Activated CD4-positive, alpha-beta memory T cell treated with anti-CD3 and anti-CD28 coated beads, Interleukin-2, amount 10 ng/mL, durations not matched to agents 7 days and 5 days (primary cell): Measurements from ENCODE around the gene UNC45B. TPM values are rescaled to one million over a fixed set of nuclear protein-coding genes. Genes with fewer than 3 reads are reported as not detected.
"Not testable (repeated sequence)": the region's sequence is repeated elsewhere in the genome, so short reads cannot be mapped to it uniquely, and the experiment has no call there.

Experiments used
- CTCF ChIA-PET: fragments of 350-600 bp; sonication (Branson Sonifier 250); formaldehyde crosslinking; loops from one replicate; lab custom pipeline; 2021; ENCODE audit warnings: antibody characterized with exemption, inconsistent platforms; lab: Charles Lee
- POLR2A ChIA-PET: fragments of 350-600 bp; sonication (Branson Sonifier 250); formaldehyde crosslinking; loops from one replicate; lab custom pipeline; 2021; ENCODE audit warnings: antibody characterized with exemption; lab: Charles Lee
- DNase-seq: peaks from one replicate; pipeline ENCODE4 v3.0.0-alpha.2; 2020
- H3K27ac Mint-ChIP-seq: one replicate; pipeline ENCODE4 v1.8.0; 2021; ENCODE audit warnings: mild to moderate bottlenecking, mixed read lengths
- H3K27me3 Mint-ChIP-seq: one replicate; pipeline ENCODE4 v1.8.0; 2021; ENCODE audit warnings: mixed read lengths
- H3K36me3 Mint-ChIP-seq: one replicate; pipeline ENCODE4 v1.8.0; 2021; ENCODE audit warnings: low read depth, mixed read lengths
- H3K4me1 Mint-ChIP-seq: one replicate; pipeline ENCODE4 v1.8.0; 2021; ENCODE audit warnings: mixed read lengths
- H3K4me3 Mint-ChIP-seq: one replicate; pipeline ENCODE4 v1.8.0; 2021; ENCODE audit warnings: mild to moderate bottlenecking, mixed read lengths
- H3K9me3 Mint-ChIP-seq: one replicate; pipeline ENCODE4 v1.8.0; 2021; ENCODE audit warnings: mixed read lengths
- total RNA-seq, 2 experiments: library from RNA; stranded (reverse); gene quantifications; one replicate each; pipeline ENCODE4 v1.2.3, GENCODE V29; 2021

UNC45B gene
- total RNA-seq, 2 experiments from 2014 or later = 0.18 to 0.25 TPM

GRCh38 chr17:35176897-35177296 lies 29.3 kb downstream of the UNC45B start:
- peaks cover 43% of the 10 kb centered on the region for H3K4me1 Mint-ChIP-seq
- H3K27me3 Mint-ChIP-seq = no peaks in the 10 kb centered on the region
- peaks cover 14% of the 10 kb centered on the region for H3K36me3 Mint-ChIP-seq
- peak overlapping the region; percentile 95 for H3K27ac Mint-ChIP-seq
- H3K9me3 Mint-ChIP-seq = peaks cover 7% of the 10 kb centered on the region
- DNase-seq = no peak
- ChIA-PET POLR2A (interaction anchor here (1.2 to 12.3 kb wide), 4 partner anchors 37 to 360 kb away, joined by 3 to 149 read pairs (median 38); partner anchors contain the start of genes SLFN12L and SLFN5), CTCF (no interaction called here)
- H3K4me3 Mint-ChIP-seq = no peak overlapping the region

- not testable (repeated sequence) for H3K4me3 Mint-ChIP-seq, H3K27ac Mint-ChIP-seq
- CTCF ChIA-PET = interaction anchor here (1.3 kb wide), 1 partner anchor 56 kb away, joined by 3 read pairs; no protein-coding TSS in a partner anchor
Observed at GRCh38 chr17:35179379-35179778, 31.8 kb downstream of the UNC45B start.

GRCh38 chr17:35183332-35183731 lies 35.7 kb downstream of the UNC45B start:
- Mint-ChIP-seq H3K9me3 (peaks cover 7% of the 10 kb centered on the region), H3K4me3 (no peak overlapping the region), H3K4me1 (peaks cover 23% of the 10 kb centered on the region), H3K27ac (no peak overlapping the region), H3K27me3 (no peaks in the 10 kb centered on the region), H3K36me3 (peaks cover 7% of the 10 kb centered on the region)
- no peak for DNase-seq
- POLR2A ChIA-PET = interaction anchor here (3.0 to 12.3 kb wide), 2 partner anchors 31 to 58 kb away, joined by 20 to 149 read pairs; partner anchors contain the start of gene SLFN5
- CTCF ChIA-PET = no interaction called here

More at GRCh38 chr17:35179379-35179778, 31.8 kb downstream of the UNC45B start:
- peaks cover 14% of the 10 kb centered on the region for H3K36me3 Mint-ChIP-seq
- POLR2A ChIA-PET = interaction anchor here (2.1 to 12.3 kb wide), 3 partner anchors 34 to 62 kb away, joined by 9 to 149 read pairs (median 72); partner anchors contain the start of gene SLFN5
- not testable (repeated sequence) for H3K9me3 Mint-ChIP-seq, H3K27me3 Mint-ChIP-seq, DNase-seq
- peaks cover 38% of the 10 kb centered on the region for H3K4me1 Mint-ChIP-seq

GRCh38 chr17:35184274-35184673 lies 36.7 kb downstream of the UNC45B start:
- no peak overlapping the region for H3K4me3 Mint-ChIP-seq
- CTCF ChIA-PET = interaction anchor here (1.0 kb wide), 1 partner anchor 28 kb away, joined by 3 read pairs; no protein-coding TSS in a partner anchor
- H3K27ac Mint-ChIP-seq = no peak overlapping the region
- no peak for DNase-seq
- no peaks in the 10 kb centered on the region for H3K27me3 Mint-ChIP-seq
- H3K36me3 Mint-ChIP-seq = peaks cover 4% of the 10 kb centered on the region
- H3K4me1 Mint-ChIP-seq = peaks cover 25% of the 10 kb centered on the region
- H3K9me3 Mint-ChIP-seq = peaks cover 2% of the 10 kb centered on the region
- POLR2A ChIA-PET = interaction anchor here (3.0 to 12.3 kb wide), 2 partner anchors 30 to 57 kb away, joined by 20 to 149 read pairs; partner anchors contain the start of gene SLFN5

GRCh38 chr17:35185849-35186248 lies 38.2 kb downstream of the UNC45B start:
- Mint-ChIP-seq H3K4me3 (no peak overlapping the region), H3K9me3 (no peaks in the 10 kb centered on the region), H3K4me1 (peaks cover 27% of the 10 kb centered on the region), H3K27ac (no peak overlapping the region), H3K27me3 (no peaks in the 10 kb centered on the region), H3K36me3 (peaks cover 2% of the 10 kb centered on the region)
- no peak for DNase-seq
- ChIA-PET CTCF (no interaction called here), POLR2A (interaction anchor here (1.2 kb wide), 1 partner anchor 57 kb away, joined by 5 read pairs; the partner anchor contains the start of gene SLFN5)

- POLR2A ChIA-PET = interaction anchor here (1.1 to 2.4 kb wide), 4 partner anchors 23 to 55 kb away, joined by 3 to 25 read pairs (median 9); partner anchors contain the start of gene SLFN5
- CTCF ChIA-PET = interaction anchor here (0.5 kb wide), 1 partner anchor 346 kb away, joined by 3 read pairs; no protein-coding TSS in a partner anchor
- peaks cover 27% of the 10 kb centered on the region for H3K4me1 Mint-ChIP-seq
Observed at GRCh38 chr17:35187481-35187880, 39.9 kb downstream of the UNC45B start.

GRCh38 chr17:35188111-35188510 lies 40.5 kb downstream of the UNC45B start:
- Mint-ChIP-seq H3K4me1 (peaks cover 27% of the 10 kb centered on the region), H3K9me3 (no peaks in the 10 kb centered on the region), H3K27me3 (peaks cover 7% of the 10 kb centered on the region), H3K4me3 (no peak overlapping the region), H3K36me3 (peaks cover 2% of the 10 kb centered on the region), H3K27ac (peak overlapping the region; percentile 52)
- ChIA-PET CTCF (interaction anchor here (0.5 kb wide), 1 partner anchor 346 kb away, joined by 3 read pairs; no protein-coding TSS in a partner anchor), POLR2A (interaction anchor here (1.1 to 2.4 kb wide), 4 partner anchors 23 to 55 kb away, joined by 3 to 25 read pairs (median 9); partner anchors contain the start of gene SLFN5)
- no peak for DNase-seq

More at GRCh38 chr17:35187481-35187880, 39.9 kb downstream of the UNC45B start:
- Mint-ChIP-seq H3K9me3 (no peaks in the 10 kb centered on the region), H3K27me3 (peaks cover 7% of the 10 kb centered on the region), H3K27ac (no peak overlapping the region), H3K4me3 (no peak overlapping the region), H3K36me3 (peaks cover 2% of the 10 kb centered on the region)
- no peak for DNase-seq

- Mint-ChIP-seq H3K27me3 (peaks cover 7% of the 10 kb centered on the region), H3K9me3 (no peaks in the 10 kb centered on the region), H3K36me3 (peaks cover 2% of the 10 kb centered on the region), H3K27ac (no peak overlapping the region), H3K4me3 (no peak overlapping the region), H3K4me1 (peaks cover 26% of the 10 kb centered on the region)
- DNase-seq = no peak
- POLR2A ChIA-PET = interaction anchor here (0.7 to 2.4 kb wide), 3 partner anchors 25 to 52 kb away, joined by 3 to 25 read pairs (median 11); no protein-coding TSS in a partner anchor
- CTCF ChIA-PET = no interaction called here
Observed at GRCh38 chr17:35189291-35189690, 41.7 kb downstream of the UNC45B start.

- ChIA-PET CTCF (interaction anchor here (0.7 kb wide), 1 partner anchor 50 kb away, joined by 3 read pairs; no protein-coding TSS in a partner anchor), POLR2A (interaction anchor here (1.3 kb wide), 1 partner anchor 23 kb away, joined by 5 read pairs; no protein-coding TSS in a partner anchor)
- Mint-ChIP-seq H3K9me3 (peaks cover 2% of the 10 kb centered on the region), H3K4me3 (no peak overlapping the region), H3K27ac (no peak overlapping the region), H3K4me1 (peaks cover 24% of the 10 kb centered on the region), H3K36me3 (peaks cover 3% of the 10 kb centered on the region), H3K27me3 (peaks cover 7% of the 10 kb centered on the region)
- no peak for DNase-seq
Observed at GRCh38 chr17:35191001-35191695, 43.5 kb downstream of the UNC45B start.

GRCh38 chr17:35192708-35193107 lies 45.1 kb downstream of the UNC45B start:
- POLR2A ChIA-PET = no interaction called here
- DNase-seq = no peak
- H3K4me1 Mint-ChIP-seq = peaks cover 16% of the 10 kb centered on the region
- H3K4me3 Mint-ChIP-seq = no peak overlapping the region
- no peak overlapping the region for H3K27ac Mint-ChIP-seq
- H3K36me3 Mint-ChIP-seq = peaks cover 7% of the 10 kb centered on the region
- CTCF ChIA-PET = no interaction called here
- peaks cover 5% of the 10 kb centered on the region for H3K9me3 Mint-ChIP-seq
- peaks cover 7% of the 10 kb centered on the region for H3K27me3 Mint-ChIP-seq

GRCh38 chr17:35194001-35194400 lies 46.4 kb downstream of the UNC45B start, which contains the start of gene SLC35G3:
TSS of gene SLC35G3 (minus strand) at chr17:35194393. CDS start at chr17:35194307, 86 bp downstream.
- H3K4me1 Mint-ChIP-seq, H3K36me3 Mint-ChIP-seq, H3K27me3 Mint-ChIP-seq, CTCF ChIA-PET, H3K27ac Mint-ChIP-seq, H3K9me3 Mint-ChIP-seq, H3K4me3 Mint-ChIP-seq, POLR2A ChIA-PET, DNase-seq: not testable (repeated sequence)

GRCh38 chr17:35195062-35195461 lies 47.4 kb downstream of the UNC45B start:
- H3K9me3 Mint-ChIP-seq = peaks cover 15% of the 10 kb centered on the region

GRCh38 chr17:35202582-35202981 lies 55.0 kb downstream of the UNC45B start:
- H3K27ac Mint-ChIP-seq, H3K27me3 Mint-ChIP-seq, POLR2A ChIA-PET, H3K4me3 Mint-ChIP-seq, DNase-seq, H3K4me1 Mint-ChIP-seq, CTCF ChIA-PET: not testable (repeated sequence)
- peaks cover 32% of the 10 kb centered on the region for H3K9me3 Mint-ChIP-seq
- H3K36me3 Mint-ChIP-seq = peaks cover 39% of the 10 kb centered on the region

More at GRCh38 chr17:35195062-35195461, 47.4 kb downstream of the UNC45B start:
- peaks cover 10% of the 10 kb centered on the region for H3K36me3 Mint-ChIP-seq
- H3K4me1 Mint-ChIP-seq, H3K4me3 Mint-ChIP-seq, CTCF ChIA-PET, H3K27ac Mint-ChIP-seq, H3K27me3 Mint-ChIP-seq, DNase-seq, POLR2A ChIA-PET: not testable (repeated sequence)
